Lung (tissue), 12 donors: ENCODE measurements around the gene PPP1R1A. TPM values are rescaled to one million over a fixed set of nuclear protein-coding genes. Genes with fewer than 3 reads are reported as not detected.

Experiments used
- ATAC-seq: fragments of 200-7000 bp; cut with Tn5 transposase; one replicate; pipeline ENCODE4 v1.9.1; 2020; ENCODE audit warnings: moderate number of reproducible peaks; ENCODE audit not compliant: insufficient read depth, low FRiP score
- DNase-seq, 3 donors: peaks; one replicate each; pipeline ENCODE4 v3.0.0-alpha.2; 2013 to 2017
- H3K27ac ChIP-seq, 2 donors: one replicate each; pipeline ENCODE4 v1.5.1; 2013; ENCODE audit warnings: mild to moderate bottlenecking in 2 of 2, moderate library complexity in 2 of 2, control low read depth in 1 of 2, inconsistent platforms in 1 of 2, low read depth in 1 of 2, low read length in 1 of 2
- H3K27me3 ChIP-seq, 3 donors: one replicate each; pipeline ENCODE4 v1.5.1; 2013; ENCODE audit warnings: low read length in 2 of 3; ENCODE audit not compliant: control insufficient read depth in 3 of 3, insufficient read depth in 3 of 3
- H3K36me3 ChIP-seq, 4 donors: one replicate each; pipeline ENCODE4 v1.5.1; 2013; ENCODE audit warnings: low read length in 4 of 4, mild to moderate bottlenecking in 1 of 4, moderate library complexity in 1 of 4; ENCODE audit not compliant: control insufficient read depth in 4 of 4, insufficient read depth in 4 of 4
- H3K4me1 ChIP-seq, 5 donors: one replicate each; pipeline ENCODE4 v1.5.1; 2013; ENCODE audit warnings: low read length in 5 of 5, mild to moderate bottlenecking in 2 of 5, moderate library complexity in 1 of 5; ENCODE audit not compliant: control insufficient read depth in 5 of 5, insufficient read depth in 5 of 5
- H3K4me3 ChIP-seq: one replicate; pipeline ENCODE4 v1.5.1; 2013; ENCODE audit warnings: mild to moderate bottlenecking, control low read depth, moderate library complexity
- H3K9ac ChIP-seq, 2 donors: one replicate each; pipeline ENCODE4 v1.5.1; 2013; ENCODE audit warnings: low read length in 2 of 2, control low read depth in 1 of 2; ENCODE audit not compliant: insufficient read depth in 1 of 2
- H3K9me3 ChIP-seq, 4 donors: one replicate each; pipeline ENCODE4 v1.5.1; 2013; ENCODE audit warnings: low read length in 3 of 4, mild to moderate bottlenecking in 1 of 4, moderate library complexity in 1 of 4; ENCODE audit not compliant: control insufficient read depth in 4 of 4, insufficient read depth in 3 of 4
- CTCF ChIP-seq: IDR thresholded peaks from 2 replicates; pipeline ENCODE4 v1.5.1; 2012; ENCODE audit warnings: mild to moderate bottlenecking; ENCODE audit errors: control extremely low read depth, extremely low read depth
- WGBS, 2 donors: extraction: QIAGEN DNeasy Blood & Tissue Kit; methylation state at CpG; one replicate each; pipeline ENCODE4 v1.1.7; 2013; 5-methylcytosine and 5-hydroxymethylcytosine counted together
- polyA plus RNA-seq, 2 donors: library from polyadenylated mRNA; stranded (reverse); fragments of 200-250 nt; gene quantifications; one replicate each; pipeline ENCODE4 v1.2.1, GENCODE V29; 2013
- total RNA-seq, 2 donors: library from RNA; depleted of rRNA in 1 of 2; stranded (reverse); fragments of >200 nt in 1 of 2; gene quantifications; one replicate each; pipeline ENCODE4 v1.2.1, GENCODE V29; 2014 to 2021
- donor health status: control.
- donor health status: control.
- donor health status: Bipolar disorder and iron deficiency.
- donor health status: healthy.
- donor health status: DM: yes; HTN: yes; CAD: no.

PPP1R1A gene
- total and polyA plus RNA-seq, 4 donors = 0.15 to 0.98 (median 0.69) TPM

GRCh38 chr12:54541751-54542290 is 46.6 kb downstream of the PPP1R1A start:
- Histone ChIP-seq H3K27ac (no peak overlapping the region), H3K9ac (no peak overlapping the region), H3K36me3 (peaks cover 0 to 8% (median 0%) of the 10 kb centered on the region in 4 donors), H3K9me3 (no peaks in the 10 kb centered on the region), H3K4me3 (no peak overlapping the region), H3K4me1 (no peaks in the 10 kb centered on the region), H3K27me3 (peaks cover 0 to 11% (median 2%) of the 10 kb centered on the region in 3 donors)
- 68 to 84% methylated on average over 5 of the region's 5 CpGs for WGBS, 2 donors
- no peak for TF ChIP-seq CTCF
- DNase-seq = no peak
- ATAC-seq = no peak

- no peak overlapping the region for H3K27ac ChIP-seq
- no peak for ATAC-seq
These were observed 50.2 kb downstream of the PPP1R1A start for GRCh38 chr12:54538136-54538700.

DNA sequence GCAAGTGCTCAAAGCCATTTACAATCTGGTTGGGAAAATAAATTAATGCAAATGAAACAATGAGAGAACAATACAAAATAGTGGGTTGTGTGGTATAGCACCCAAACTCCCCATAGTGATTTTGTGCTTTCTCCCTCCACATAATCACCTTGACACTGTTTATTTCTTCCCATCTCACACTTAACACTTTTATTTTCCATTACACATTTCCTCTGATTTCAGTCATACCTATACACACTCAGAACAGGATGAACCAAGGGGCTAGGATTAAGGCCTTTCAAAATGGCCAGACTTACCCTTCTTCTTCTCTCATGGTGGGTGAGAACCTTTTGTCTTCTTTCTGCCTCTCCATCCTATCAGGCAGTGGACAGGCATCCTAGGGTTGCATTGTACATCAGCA is 53.0 kb downstream of the PPP1R1A start:
- no peak for DNase-seq
- peaks cover 0 to 3% (median 2%) of the 10 kb centered on the region in 3 donors for H3K27me3 ChIP-seq
- H3K27ac ChIP-seq = no peak overlapping the region
- H3K4me1 ChIP-seq = no peaks in the 10 kb centered on the region
- no peaks in the 10 kb centered on the region for H3K9me3 ChIP-seq
- no peak for ATAC-seq
- no peak overlapping the region for H3K9ac ChIP-seq
- TF ChIP-seq CTCF = no peak
- no peak overlapping the region for H3K4me3 ChIP-seq
- peaks cover 0 to 3% (median 0%) of the 10 kb centered on the region in 4 donors for H3K36me3 ChIP-seq

More at GRCh38 chr12:54538136-54538700, 50.2 kb downstream of the PPP1R1A start:
- Histone ChIP-seq H3K9me3 (no peaks in the 10 kb centered on the region), H3K27me3 (peaks cover 0 to 4% (median 2%) of the 10 kb centered on the region in 3 donors), H3K36me3 (peaks cover 0 to 8% (median 0%) of the 10 kb centered on the region in 4 donors), H3K9ac (no peak overlapping the region), H3K4me1 (no peaks in the 10 kb centered on the region), H3K4me3 (no peak overlapping the region)
- 64 to 84% methylated on average over 3 of the region's 3 CpGs for WGBS, 2 donors
- no peak for TF ChIP-seq CTCF
- no peak for DNase-seq
